A673 (cell line): Measurements from ENCODE around the gene AVP.
"Not testable (repeated sequence)": the region's sequence is repeated elsewhere in the genome, so short reads cannot be mapped to it uniquely, and the experiment has no call there.

Source experiments
- EZH2 ChIP-seq: fragments of 200-600 bp; sonication (generic); IDR thresholded peaks from 2 replicates; pipeline ENCODE4 v1.6.1; 2017; ENCODE audit warnings: borderline replicate concordance, low read depth, mild to moderate bottlenecking, mixed read lengths, antibody characterized with exemption, low read length; ENCODE audit not compliant: poor library complexity, severe bottlenecking
- TF ChIP-seq, protein P1 (sequence below): fragments of 300-800, 200-600 bp; sonication (generic); conservative IDR thresholded peaks from 2 replicates; pipeline ENCODE4 v1.5.1; 2017; ENCODE audit warnings: low read depth, mild to moderate bottlenecking, antibody characterized with exemption, low read length, moderate library complexity, mixed read lengths

DNA sequence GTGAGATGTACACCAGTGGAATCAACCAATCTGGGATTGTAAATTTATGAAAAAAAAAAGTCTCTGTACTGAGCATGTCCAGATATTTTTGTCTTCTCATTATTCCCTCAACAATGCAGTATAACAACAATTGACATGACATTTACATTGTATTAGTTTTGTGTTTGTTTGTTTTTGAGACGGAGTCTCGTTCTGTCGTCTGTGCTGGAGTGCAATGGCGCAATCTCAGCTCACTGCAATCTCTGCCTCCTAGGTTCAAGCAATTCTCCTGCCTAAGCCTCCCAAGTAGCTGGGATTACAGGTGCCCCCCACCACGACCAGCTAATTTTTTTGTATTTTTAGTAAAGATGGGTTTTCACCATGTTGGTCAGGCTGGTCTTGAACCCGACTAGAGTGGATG, 9.2 kb downstream of the AVP start:
- TF ChIP-seq, protein P1, sequence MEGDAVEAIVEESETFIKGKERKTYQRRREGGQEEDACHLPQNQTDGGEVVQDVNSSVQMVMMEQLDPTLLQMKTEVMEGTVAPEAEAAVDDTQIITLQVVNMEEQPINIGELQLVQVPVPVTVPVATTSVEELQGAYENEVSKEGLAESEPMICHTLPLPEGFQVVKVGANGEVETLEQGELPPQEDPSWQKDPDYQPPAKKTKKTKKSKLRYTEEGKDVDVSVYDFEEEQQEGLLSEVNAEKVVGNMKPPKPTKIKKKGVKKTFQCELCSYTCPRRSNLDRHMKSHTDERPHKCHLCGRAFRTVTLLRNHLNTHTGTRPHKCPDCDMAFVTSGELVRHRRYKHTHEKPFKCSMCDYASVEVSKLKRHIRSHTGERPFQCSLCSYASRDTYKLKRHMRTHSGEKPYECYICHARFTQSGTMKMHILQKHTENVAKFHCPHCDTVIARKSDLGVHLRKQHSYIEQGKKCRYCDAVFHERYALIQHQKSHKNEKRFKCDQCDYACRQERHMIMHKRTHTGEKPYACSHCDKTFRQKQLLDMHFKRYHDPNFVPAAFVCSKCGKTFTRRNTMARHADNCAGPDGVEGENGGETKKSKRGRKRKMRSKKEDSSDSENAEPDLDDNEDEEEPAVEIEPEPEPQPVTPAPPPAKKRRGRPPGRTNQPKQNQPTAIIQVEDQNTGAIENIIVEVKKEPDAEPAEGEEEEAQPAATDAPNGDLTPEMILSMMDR, result not testable (repeated sequence)
- TF ChIP-seq EZH2, result not testable (repeated sequence)
